ENCODE data around the gene CDH4.

The CDH4 gene

GRCh38 chr20:61543086-61543485, 291.0 kb downstream of the CDH4 start:
- DNase-seq: no peak

GRCh38 chr20:61543931-61544745, 292.1 kb downstream of the CDH4 start:
- no peak for DNase-seq

- no peak for DNase-seq
Observed at GRCh38 chr20:61544910-61545889, 293.1 kb downstream of the CDH4 start.

- DNase-seq: no peak
Observed at GRCh38 chr20:61546641-61547040, 294.6 kb downstream of the CDH4 start.

GRCh38 chr20:61548069-61548468, 296.0 kb downstream of the CDH4 start:
- no peak for DNase-seq

GRCh38 chr20:61549865-61550264, 297.8 kb downstream of the CDH4 start:
- no peak for DNase-seq

GRCh38 chr20:61551401-61551800, 299.3 kb downstream of the CDH4 start:
- no peak for DNase-seq

- DNase-seq: no peak
Observed at GRCh38 chr20:61554617-61555016, 302.6 kb downstream of the CDH4 start.

- DNase-seq: no peak
Observed at GRCh38 chr20:61555566-61555965, 303.5 kb downstream of the CDH4 start.

- DNase-seq: no peak
Observed at GRCh38 chr20:61556111-61556510, 304.1 kb downstream of the CDH4 start.

GRCh38 chr20:61556673-61557072, 304.6 kb downstream of the CDH4 start:
- no peak for DNase-seq

GRCh38 chr20:61557621-61558020, 305.6 kb downstream of the CDH4 start:
- no peak for DNase-seq

- no peak for DNase-seq
Observed at GRCh38 chr20:61558726-61559125, 306.7 kb downstream of the CDH4 start.

- DNase-seq: no peak
Observed at GRCh38 chr20:61559706-61560315, 307.8 kb downstream of the CDH4 start.

GRCh38 chr20:61560361-61560853, 308.3 kb downstream of the CDH4 start:
- no peak for DNase-seq

GRCh38 chr20:61561111-61561830, 309.2 kb downstream of the CDH4 start:
- no peak for DNase-seq

- no peak for DNase-seq
Observed at GRCh38 chr20:61562491-61562890, 310.4 kb downstream of the CDH4 start.

- DNase-seq: no peak
Observed at GRCh38 chr20:61562897-61563504, 310.9 kb downstream of the CDH4 start.

GRCh38 chr20:61564628-61565027, 312.6 kb downstream of the CDH4 start:
- no peak for DNase-seq

GRCh38 chr20:61565791-61566190, 313.7 kb downstream of the CDH4 start:
- DNase-seq: no peak

- no peak for DNase-seq
Observed at GRCh38 chr20:61566691-61567090, 314.6 kb downstream of the CDH4 start.

GRCh38 chr20:61567204-61567603, 315.1 kb downstream of the CDH4 start:
- DNase-seq: no peak

Measured in T-helper 9 cell (primary cell).